Measurements from ENCODE around the gene PYGB.
"Not testable (repeated sequence)": the region's sequence is repeated elsewhere in the genome, so short reads cannot be mapped to it uniquely, and the experiment has no call there.

The PYGB gene

GRCh38 chr20:25238319-25239037, 9.4 kb upstream of the PYGB start:
- H3K4me3 ChIP-seq (ENCODE audit: low read depth, low read length) = no peak overlapping the region

GRCh38 chr20:25239387-25240370, 8.2 kb upstream of the PYGB start:
- no peaks in the 10 kb centered on the region for H3K36me3 ChIP-seq (ENCODE audit: control insufficient read depth, insufficient read depth, low read length)
- no peaks in the 10 kb centered on the region for H3K9me3 ChIP-seq (ENCODE audit: control insufficient read depth, insufficient read depth, low read length)
- no peak overlapping the region for H3K4me3 ChIP-seq (ENCODE audit: low read depth, low read length)
- H3K27me3 ChIP-seq (ENCODE audit: control insufficient read depth, insufficient read depth, low read length) = no peaks in the 10 kb centered on the region
- no peaks in the 10 kb centered on the region for H3K4me1 ChIP-seq (ENCODE audit: control insufficient read depth, insufficient read depth, low read length)
- H3K9ac ChIP-seq (ENCODE audit: low read depth, low read length) = no peak overlapping the region

More at GRCh38 chr20:25238319-25239037, 9.4 kb upstream of the PYGB start:
- H3K4me1 ChIP-seq (ENCODE audit: control insufficient read depth, insufficient read depth, low read length) = no peaks in the 10 kb centered on the region
- H3K36me3 ChIP-seq (ENCODE audit: control insufficient read depth, insufficient read depth, low read length) = no peaks in the 10 kb centered on the region
- H3K9me3 ChIP-seq (ENCODE audit: control insufficient read depth, insufficient read depth, low read length) = no peaks in the 10 kb centered on the region
- no peak overlapping the region for H3K9ac ChIP-seq (ENCODE audit: low read depth, low read length)
- no peaks in the 10 kb centered on the region for H3K27me3 ChIP-seq (ENCODE audit: control insufficient read depth, insufficient read depth, low read length)

- not testable (repeated sequence) for H3K36me3 ChIP-seq (ENCODE audit: control insufficient read depth, insufficient read depth, low read length); H3K4me3 ChIP-seq (ENCODE audit: low read depth, low read length); H3K9ac ChIP-seq (ENCODE audit: low read depth, low read length); H3K4me1 ChIP-seq (ENCODE audit: control insufficient read depth, insufficient read depth, low read length); H3K27me3 ChIP-seq (ENCODE audit: control insufficient read depth, insufficient read depth, low read length); H3K9me3 ChIP-seq (ENCODE audit: control insufficient read depth, insufficient read depth, low read length)
These were observed 6.8 kb upstream of the PYGB start for GRCh38 chr20:25240851-25241658.

GRCh38 chr20:25241659-25241955, 6.3 kb upstream of the PYGB start:
- not testable (repeated sequence) for H3K9ac ChIP-seq (ENCODE audit: low read depth, low read length); H3K9me3 ChIP-seq (ENCODE audit: control insufficient read depth, insufficient read depth, low read length); H3K4me1 ChIP-seq (ENCODE audit: control insufficient read depth, insufficient read depth, low read length); H3K27me3 ChIP-seq (ENCODE audit: control insufficient read depth, insufficient read depth, low read length); H3K4me3 ChIP-seq (ENCODE audit: low read depth, low read length); H3K36me3 ChIP-seq (ENCODE audit: control insufficient read depth, insufficient read depth, low read length)

- Histone ChIP-seq H3K9me3 (ENCODE audit: control insufficient read depth, insufficient read depth, low read length) (no peaks in the 10 kb centered on the region), H3K36me3 (ENCODE audit: control insufficient read depth, insufficient read depth, low read length) (no peaks in the 10 kb centered on the region), H3K4me1 (ENCODE audit: control insufficient read depth, insufficient read depth, low read length) (peaks cover 4% of the 10 kb centered on the region), H3K4me3 (ENCODE audit: low read depth, low read length) (no peak overlapping the region), H3K27me3 (ENCODE audit: control insufficient read depth, insufficient read depth, low read length) (peaks cover 13% of the 10 kb centered on the region), H3K9ac (ENCODE audit: low read depth, low read length) (no peak overlapping the region)
These were observed 5.7 kb upstream of the PYGB start for GRCh38 chr20:25242231-25242630.

- Histone ChIP-seq H3K27me3 (ENCODE audit: control insufficient read depth, insufficient read depth, low read length) (peaks cover 13% of the 10 kb centered on the region), H3K4me3 (ENCODE audit: low read depth, low read length) (no peak overlapping the region), H3K4me1 (ENCODE audit: control insufficient read depth, insufficient read depth, low read length) (peaks cover 4% of the 10 kb centered on the region), H3K9ac (ENCODE audit: low read depth, low read length) (no peak overlapping the region), H3K36me3 (ENCODE audit: control insufficient read depth, insufficient read depth, low read length) (no peaks in the 10 kb centered on the region), H3K9me3 (ENCODE audit: control insufficient read depth, insufficient read depth, low read length) (no peaks in the 10 kb centered on the region)
These were observed 4.4 kb upstream of the PYGB start for GRCh38 chr20:25243416-25243979.

- no peak overlapping the region for H3K9ac ChIP-seq (ENCODE audit: low read depth, low read length)
- H3K36me3 ChIP-seq (ENCODE audit: control insufficient read depth, insufficient read depth, low read length) = no peaks in the 10 kb centered on the region
- no peak overlapping the region for H3K4me3 ChIP-seq (ENCODE audit: low read depth, low read length)
- H3K9me3 ChIP-seq (ENCODE audit: control insufficient read depth, insufficient read depth, low read length) = no peaks in the 10 kb centered on the region
- H3K4me1 ChIP-seq (ENCODE audit: control insufficient read depth, insufficient read depth, low read length) = peaks cover 9% of the 10 kb centered on the region
- H3K27me3 ChIP-seq (ENCODE audit: control insufficient read depth, insufficient read depth, low read length) = peaks cover 13% of the 10 kb centered on the region
These were observed 2.9 kb upstream of the PYGB start for GRCh38 chr20:25244976-25245375.

GRCh38 chr20:25245461-25245860, 2.4 kb upstream of the PYGB start:
- H3K4me1 ChIP-seq (ENCODE audit: control insufficient read depth, insufficient read depth, low read length) = peaks cover 9% of the 10 kb centered on the region
- H3K27me3 ChIP-seq (ENCODE audit: control insufficient read depth, insufficient read depth, low read length) = peaks cover 13% of the 10 kb centered on the region
- no peak overlapping the region for H3K4me3 ChIP-seq (ENCODE audit: low read depth, low read length)
- no peaks in the 10 kb centered on the region for H3K36me3 ChIP-seq (ENCODE audit: control insufficient read depth, insufficient read depth, low read length)
- H3K9me3 ChIP-seq (ENCODE audit: control insufficient read depth, insufficient read depth, low read length) = no peaks in the 10 kb centered on the region
- H3K9ac ChIP-seq (ENCODE audit: low read depth, low read length) = no peak overlapping the region

GRCh38 chr20:25246182-25246999, 1.5 kb upstream of the PYGB start:
- Histone ChIP-seq H3K4me3 (ENCODE audit: low read depth, low read length) (peak overlapping the region; percentile 82), H3K4me1 (ENCODE audit: control insufficient read depth, insufficient read depth, low read length) (peaks cover 9% of the 10 kb centered on the region), H3K9me3 (ENCODE audit: control insufficient read depth, insufficient read depth, low read length) (no peaks in the 10 kb centered on the region), H3K9ac (ENCODE audit: low read depth, low read length) (no peak overlapping the region), H3K36me3 (ENCODE audit: control insufficient read depth, insufficient read depth, low read length) (no peaks in the 10 kb centered on the region), H3K27me3 (ENCODE audit: control insufficient read depth, insufficient read depth, low read length) (peaks cover 13% of the 10 kb centered on the region)

- no peaks in the 10 kb centered on the region for H3K9me3 ChIP-seq (ENCODE audit: control insufficient read depth, insufficient read depth, low read length)
- peaks cover 13% of the 10 kb centered on the region for H3K27me3 ChIP-seq (ENCODE audit: control insufficient read depth, insufficient read depth, low read length)
- no peak overlapping the region for H3K9ac ChIP-seq (ENCODE audit: low read depth, low read length)
- peak overlapping the region; percentile 82 for H3K4me3 ChIP-seq (ENCODE audit: low read depth, low read length)
- H3K4me1 ChIP-seq (ENCODE audit: control insufficient read depth, insufficient read depth, low read length) = peaks cover 9% of the 10 kb centered on the region
- no peaks in the 10 kb centered on the region for H3K36me3 ChIP-seq (ENCODE audit: control insufficient read depth, insufficient read depth, low read length)
These were observed 826 bp upstream of the PYGB start for GRCh38 chr20:25247000-25247517.
